Sigmoid colon (tissue), 7 donors: Measurements from ENCODE around the gene ADCY7. TPM values are rescaled to one million over a fixed set of nuclear protein-coding genes. Genes with fewer than 3 reads are reported as not detected.

Experiments
- DNase-seq: peaks from one replicate; pipeline ENCODE4 v3.0.0-alpha.2; 2019
- H3K27ac ChIP-seq, 4 donors: fragments of 200-600 bp; sonication (generic); one replicate each; pipeline ENCODE4 v1.5.1; 2016 to 2019; ENCODE audit warnings: mild to moderate bottlenecking in 1 of 4
- H3K27me3 ChIP-seq, 3 donors: fragments of 200-600 bp; sonication (generic); one replicate each; pipeline ENCODE4 v1.5.1; 2019; ENCODE audit warnings: mild to moderate bottlenecking in 1 of 3
- H3K36me3 ChIP-seq, 4 donors: fragments of 200-600 bp; sonication (generic); one replicate each; pipeline ENCODE4 v1.5.1; 2016 to 2019
- H3K4me1 ChIP-seq, 4 donors: fragments of 200-600 bp; sonication (generic); one replicate each; pipeline ENCODE4 v1.5.1; 2017 to 2019
- H3K4me3 ChIP-seq, 4 donors: fragments of 200-600 bp; sonication (generic); one replicate each; pipeline ENCODE4 v1.5.1; 2017 to 2019; ENCODE audit warnings: mild to moderate bottlenecking in 2 of 4, moderate library complexity in 1 of 4
- H3K9me3 ChIP-seq, 4 donors: fragments of 200-600 bp in 3 of 4; sonication (generic) in 3 of 4; one replicate each; pipeline versions ENCODE4 v1.5.1 to v1.6.1; 2013 to 2019
- CTCF ChIP-seq, 4 experiments: fragments of 450-650 bp in 3 of 4; fragments of 200-600 bp in 1 of 4; IDR thresholded peaks; one replicate each; pipeline ENCODE4 v1.5.1; 2016 to 2019; ENCODE audit warnings: antibody characterized with exemption in 4 of 4, mild to moderate bottlenecking in 3 of 4, moderate library complexity in 2 of 4
- EP300 ChIP-seq, 4 donors: sonication (generic); formaldehyde crosslinking; IDR thresholded peaks; one replicate each; pipeline ENCODE4 v1.6.1; 2017; ENCODE audit warnings: antibody characterized with exemption in 4 of 4
- POLR2A ChIP-seq, 2 donors: fragments of 450-650 bp; IDR thresholded peaks; one replicate each; pipeline ENCODE4 v1.6.1; 2016; ENCODE audit warnings: antibody characterized with exemption in 2 of 2, mild to moderate bottlenecking in 2 of 2, moderate library complexity in 2 of 2
- POLR2AphosphoS5 ChIP-seq, 4 donors: sonication (generic); formaldehyde crosslinking; IDR thresholded peaks; one replicate each; pipeline ENCODE4 v1.6.1; 2017; ENCODE audit warnings: antibody characterized with exemption in 4 of 4
- WGBS, 2 donors: extraction: QIAGEN DNeasy Blood & Tissue Kit; methylation state at CpG; one replicate each; pipeline ENCODE4 v1.1.7; 2013; 5-methylcytosine and 5-hydroxymethylcytosine counted together
- intact Hi-C: fragments of 100-400 bp; cut with DNase I; formaldehyde crosslinking; loops from one replicate; pipeline ENCODE4 v1.15.1; 2023
- polyA plus RNA-seq, 3 donors: library from polyadenylated mRNA; stranded (reverse); fragments of 200-250 nt; gene quantifications; one replicate each; pipeline ENCODE4 v1.2.3, GENCODE V29; 2013
- total RNA-seq, 4 donors: library from RNA; depleted of rRNA; stranded (reverse); fragments of >200 nt; gene quantifications; one replicate each; pipeline ENCODE4 v1.1.0, GENCODE V29; 2016
- donor health status: healthy with polysubstance abuse.
- donor health status: Bipolar disorder and iron deficiency.
- donor health status: healthy.

Gene ADCY7
- total and polyA plus RNA-seq, 7 donors = 1.2 to 24.0 (median 10.2) TPM

- Histone ChIP-seq H3K9me3 (no peaks in the 10 kb centered on the region), H3K27me3 (no peaks in the 10 kb centered on the region), H3K36me3 (no peaks in the 10 kb centered on the region), H3K4me3 (peak overlapping the region in 2 of 4 donors; percentile 17 to 35), H3K4me1 (no peaks in the 10 kb centered on the region), H3K27ac (peak overlapping the region in 3 of 4 donors; percentile 47 to 53 (median 52))
- TF ChIP-seq CTCF (IDR thresholded peaks at IDR 0.05) (no peak), EP300 (IDR thresholded peaks at IDR 0.05) (no peak), POLR2AphosphoS5 (IDR thresholded peaks at IDR 0.05) (no peak), POLR2A (IDR thresholded peaks at IDR 0.05) (no peak)
- WGBS, 2 donors = 76 to 85% methylated on average over 3 of the region's 3 CpGs
- intact Hi-C loops = no loop called here
- no peak for DNase-seq
These were observed 8.7 kb downstream of the ADCY7 start for GRCh38 chr16:50275098-50275415.

- DNase-seq = no peak
- intact Hi-C loops = no loop called here
- Histone ChIP-seq H3K4me3 (peak overlapping the region in 1 of 4 donors; percentile 35), H3K27ac (peak overlapping the region in 2 of 4 donors; percentile 47 to 52), H3K27me3 (no peaks in the 10 kb centered on the region), H3K4me1 (no peaks in the 10 kb centered on the region), H3K9me3 (no peaks in the 10 kb centered on the region), H3K36me3 (no peaks in the 10 kb centered on the region)
- WGBS, 2 donors = 80 to 84% methylated on average over 12 of the region's 12 CpGs
- TF ChIP-seq EP300 (IDR thresholded peaks at IDR 0.05) (no peak), POLR2A (IDR thresholded peaks at IDR 0.05) (no peak), POLR2AphosphoS5 (IDR thresholded peaks at IDR 0.05) (no peak), CTCF (IDR thresholded peaks at IDR 0.05) (no peak)
These were observed 9.3 kb downstream of the ADCY7 start for GRCh38 chr16:50275428-50276325.

GRCh38 chr16:50276326-50276640 lies 9.9 kb downstream of the ADCY7 start:
- Histone ChIP-seq H3K36me3 (no peaks in the 10 kb centered on the region), H3K4me3 (no peak overlapping the region), H3K27me3 (no peaks in the 10 kb centered on the region), H3K4me1 (no peaks in the 10 kb centered on the region), H3K9me3 (no peaks in the 10 kb centered on the region), H3K27ac (no peak overlapping the region)
- WGBS, 2 donors = 91 to 96% methylated on average over 2 of the region's 2 CpGs
- intact Hi-C loops = no loop called here
- DNase-seq = no peak
- no peak for TF ChIP-seq EP300 (IDR thresholded peaks at IDR 0.05)
- TF ChIP-seq POLR2A (IDR thresholded peaks at IDR 0.05) = no peak
- no peak for TF ChIP-seq POLR2AphosphoS5 (IDR thresholded peaks at IDR 0.05)
- TF ChIP-seq CTCF (IDR thresholded peaks at IDR 0.05) = no peak

GRCh38 chr16:50276801-50277555 lies 10.6 kb downstream of the ADCY7 start:
- Histone ChIP-seq H3K27ac (no peak overlapping the region), H3K27me3 (no peaks in the 10 kb centered on the region), H3K36me3 (no peaks in the 10 kb centered on the region), H3K9me3 (no peaks in the 10 kb centered on the region), H3K4me3 (no peak overlapping the region), H3K4me1 (no peaks in the 10 kb centered on the region)
- WGBS, 2 donors = 83 to 92% methylated on average over 4 of the region's 4 CpGs
- intact Hi-C loops = no loop called here
- no peak for DNase-seq
- TF ChIP-seq CTCF (IDR thresholded peaks at IDR 0.05) (no peak), POLR2AphosphoS5 (IDR thresholded peaks at IDR 0.05) (no peak), EP300 (IDR thresholded peaks at IDR 0.05) (no peak), POLR2A (IDR thresholded peaks at IDR 0.05) (no peak)
